Measurements from ENCODE around the gene RNF20.
A peak's percentile ranks its signal among the peaks of the same experiment; 100 is the strongest.

The RNF20 gene

GRCh38 chr9:101524371-101524770 is 9.3 kb upstream of the RNF20 start:
- no peaks in the 10 kb centered on the region for H3K79me2 ChIP-seq (ENCODE audit: insufficient read depth, low read depth)
- TF ChIP-seq, protein P1, sequence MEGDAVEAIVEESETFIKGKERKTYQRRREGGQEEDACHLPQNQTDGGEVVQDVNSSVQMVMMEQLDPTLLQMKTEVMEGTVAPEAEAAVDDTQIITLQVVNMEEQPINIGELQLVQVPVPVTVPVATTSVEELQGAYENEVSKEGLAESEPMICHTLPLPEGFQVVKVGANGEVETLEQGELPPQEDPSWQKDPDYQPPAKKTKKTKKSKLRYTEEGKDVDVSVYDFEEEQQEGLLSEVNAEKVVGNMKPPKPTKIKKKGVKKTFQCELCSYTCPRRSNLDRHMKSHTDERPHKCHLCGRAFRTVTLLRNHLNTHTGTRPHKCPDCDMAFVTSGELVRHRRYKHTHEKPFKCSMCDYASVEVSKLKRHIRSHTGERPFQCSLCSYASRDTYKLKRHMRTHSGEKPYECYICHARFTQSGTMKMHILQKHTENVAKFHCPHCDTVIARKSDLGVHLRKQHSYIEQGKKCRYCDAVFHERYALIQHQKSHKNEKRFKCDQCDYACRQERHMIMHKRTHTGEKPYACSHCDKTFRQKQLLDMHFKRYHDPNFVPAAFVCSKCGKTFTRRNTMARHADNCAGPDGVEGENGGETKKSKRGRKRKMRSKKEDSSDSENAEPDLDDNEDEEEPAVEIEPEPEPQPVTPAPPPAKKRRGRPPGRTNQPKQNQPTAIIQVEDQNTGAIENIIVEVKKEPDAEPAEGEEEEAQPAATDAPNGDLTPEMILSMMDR (conservative IDR thresholded peaks at IDR 0.05; ENCODE audit: low read depth, low read length), result no peak
- H3K27me3 ChIP-seq (ENCODE audit: insufficient read depth, low read depth), result no peaks in the 10 kb centered on the region
- no peak overlapping the region for H3K27ac ChIP-seq
- H3K4me3 ChIP-seq (IDR thresholded peaks at IDR 0.05; ENCODE audit: insufficient read depth, low read depth, low read length), result no peak overlapping the region
- H4K20me1 ChIP-seq (ENCODE audit: insufficient read depth), result no peaks in the 10 kb centered on the region
- no peak overlapping the region for H3K4me2 ChIP-seq
- no peaks in the 10 kb centered on the region for H3K36me3 ChIP-seq (ENCODE audit: insufficient read depth)
- no peak overlapping the region for H2AFZ ChIP-seq (ENCODE audit: low read depth)
- no peaks in the 10 kb centered on the region for H3K4me1 ChIP-seq (ENCODE audit: low read depth, poor library complexity, severe bottlenecking)
- no peak overlapping the region for H3K9ac ChIP-seq

DNA sequence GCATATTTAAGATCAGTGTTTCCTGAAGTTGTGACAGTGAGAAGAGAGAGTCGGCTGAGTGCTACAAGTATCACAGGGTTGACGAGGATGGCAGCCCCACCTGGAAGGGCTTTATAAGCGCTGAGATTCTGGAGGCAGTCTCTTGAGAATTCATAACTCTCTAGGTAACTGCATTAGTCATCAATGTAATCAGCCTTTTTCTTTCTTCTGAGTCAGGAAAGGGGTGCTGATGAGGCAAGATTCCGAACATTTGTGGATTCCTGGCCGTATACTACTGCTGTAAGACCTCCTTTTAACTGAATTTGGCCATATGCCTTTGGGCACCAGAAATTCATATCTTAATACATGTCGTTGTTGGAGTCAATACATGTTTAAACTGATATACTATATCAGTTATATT is 6.6 kb upstream of the RNF20 start:
- Histone ChIP-seq H3K4me1 (ENCODE audit: low read depth, poor library complexity, severe bottlenecking) (no peaks in the 10 kb centered on the region), H3K4me2 (no peak overlapping the region), H3K27me3 (ENCODE audit: insufficient read depth, low read depth) (no peaks in the 10 kb centered on the region), H3K9ac (no peak overlapping the region), H3K4me3 (IDR thresholded peaks at IDR 0.05; ENCODE audit: insufficient read depth, low read depth, low read length) (no peak overlapping the region), H4K20me1 (ENCODE audit: insufficient read depth) (no peaks in the 10 kb centered on the region), H3K27ac (no peak overlapping the region), H3K36me3 (ENCODE audit: insufficient read depth) (no peaks in the 10 kb centered on the region), H2AFZ (ENCODE audit: low read depth) (no peak overlapping the region), H3K79me2 (ENCODE audit: insufficient read depth, low read depth) (no peaks in the 10 kb centered on the region)
- TF ChIP-seq, protein P1 (conservative IDR thresholded peaks at IDR 0.05; ENCODE audit: low read depth, low read length), result no peak

- H3K79me2 ChIP-seq (ENCODE audit: insufficient read depth, low read depth), result no peaks in the 10 kb centered on the region
- H3K36me3 ChIP-seq (ENCODE audit: insufficient read depth), result no peaks in the 10 kb centered on the region
- H3K4me3 ChIP-seq (IDR thresholded peaks at IDR 0.05; ENCODE audit: insufficient read depth, low read depth, low read length), result no peak overlapping the region
- no peak overlapping the region for H2AFZ ChIP-seq (ENCODE audit: low read depth)
- TF ChIP-seq, protein P1 (conservative IDR thresholded peaks at IDR 0.05; ENCODE audit: low read depth, low read length), result no peak
- no peaks in the 10 kb centered on the region for H3K4me1 ChIP-seq (ENCODE audit: low read depth, poor library complexity, severe bottlenecking)
- H3K4me2 ChIP-seq, result no peak overlapping the region
- H3K9ac ChIP-seq, result no peak overlapping the region
- H4K20me1 ChIP-seq (ENCODE audit: insufficient read depth), result no peaks in the 10 kb centered on the region
- H3K27ac ChIP-seq, result no peak overlapping the region
- no peaks in the 10 kb centered on the region for H3K27me3 ChIP-seq (ENCODE audit: insufficient read depth, low read depth)
Measured at GRCh38 chr9:101528015-101528414, 5.6 kb upstream of the RNF20 start.

DNA sequence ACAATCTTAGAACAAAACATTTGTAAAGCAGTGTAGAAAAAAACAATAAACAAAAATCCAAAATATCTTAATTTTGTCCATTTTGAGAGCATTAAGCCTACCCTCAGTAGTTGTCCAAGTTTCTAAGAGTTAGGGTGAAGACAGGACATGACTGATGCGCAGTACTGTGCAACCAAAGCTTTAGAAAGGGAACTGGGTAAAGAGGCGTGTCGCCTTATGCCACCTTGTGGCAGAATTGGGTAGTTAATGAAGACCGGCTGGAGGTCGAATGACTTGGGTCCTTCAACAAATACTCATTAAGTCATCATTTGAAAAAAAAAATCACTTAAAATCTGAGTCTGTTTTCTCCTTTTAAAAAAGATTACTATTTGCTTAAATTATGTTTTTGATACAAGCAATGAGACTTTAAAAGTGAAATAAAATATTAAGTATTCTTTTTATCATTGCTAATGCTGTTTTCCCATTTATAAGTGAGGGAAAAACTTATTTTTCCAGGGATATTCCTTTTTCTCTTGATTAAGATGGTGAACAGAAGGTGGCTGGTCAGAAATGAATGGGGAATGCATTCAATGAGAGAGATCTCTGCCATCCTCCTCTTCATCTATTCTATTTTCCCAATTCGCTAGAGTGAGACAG is 3.5 kb upstream of the RNF20 start:
- H3K9ac ChIP-seq, result no peak overlapping the region
- no peaks in the 10 kb centered on the region for H3K27me3 ChIP-seq (ENCODE audit: insufficient read depth, low read depth)
- no peak overlapping the region for H3K27ac ChIP-seq
- no peak overlapping the region for H2AFZ ChIP-seq (ENCODE audit: low read depth)
- H4K20me1 ChIP-seq (ENCODE audit: insufficient read depth), result no peaks in the 10 kb centered on the region
- no peaks in the 10 kb centered on the region for H3K4me1 ChIP-seq (ENCODE audit: low read depth, poor library complexity, severe bottlenecking)
- TF ChIP-seq, protein P1 (conservative IDR thresholded peaks at IDR 0.05; ENCODE audit: low read depth, low read length), result peak; percentile 87
- H3K79me2 ChIP-seq (ENCODE audit: insufficient read depth, low read depth), result peaks cover 13% of the 10 kb centered on the region; the same call in 1 of the 2 replicates
- no peak overlapping the region for H3K4me2 ChIP-seq
- no peak overlapping the region for H3K4me3 ChIP-seq (IDR thresholded peaks at IDR 0.05; ENCODE audit: insufficient read depth, low read depth, low read length)
- no peaks in the 10 kb centered on the region for H3K36me3 ChIP-seq (ENCODE audit: insufficient read depth)

All from KMS-11 (cell line).